GM12878 (cell line): Measurements from ENCODE around the gene TET3. TPM values are rescaled to one million over a fixed set of nuclear protein-coding genes. Genes with fewer than 3 reads are reported as not detected.

Experiments used
- CREM ChIP-seq: IDR thresholded peaks from 2 replicates; pipeline ENCODE4 v1.6.1; 2014; ENCODE audit warnings: antibody characterized with exemption, low read depth
- EED ChIP-seq: sonication (generic); IDR thresholded peaks from 2 replicates; pipeline ENCODE4 v1.6.1; 2016; ENCODE audit warnings: antibody characterized with exemption, low read depth
- FOXK2 ChIP-seq: fragments of 450-650 bp; IDR thresholded peaks from 2 replicates; pipeline ENCODE4 v1.6.1; 2017; ENCODE audit warnings: mild to moderate bottlenecking, moderate library complexity
- HDAC6 ChIP-seq: fragments of 200-600 bp; sonication (generic); IDR thresholded peaks from one replicate; pipeline ENCODE4 v1.8.0; 2017; ENCODE audit warnings: antibody characterized with exemption; ENCODE audit not compliant: unreplicated experiment
- SKIL ChIP-seq: fragments of 450-650 bp; IDR thresholded peaks from 2 replicates; pipeline ENCODE4 v1.6.1; 2017; ENCODE audit warnings: mild to moderate bottlenecking, low read depth, inconsistent platforms; ENCODE audit not compliant: poor library complexity, severe bottlenecking
- SMC3 ChIP-seq: IDR thresholded peaks from 2 replicates; pipeline ENCODE4 v1.6.1; 2011; ENCODE audit warnings: low read length, improper control_type of control experiment, borderline replicate concordance
- SPI1 ChIP-seq: IDR thresholded peaks from 2 replicates; pipeline ENCODE4 v1.6.1; 2011; ENCODE audit warnings: low read depth, mild to moderate bottlenecking, low read length, moderate library complexity, borderline replicate concordance; ENCODE audit not compliant: insufficient read depth
- ZNF384 ChIP-seq: IDR thresholded peaks from 2 replicates; pipeline ENCODE4 v1.6.1; 2012; ENCODE audit warnings: low read depth, mild to moderate bottlenecking, low read length, improper control_type of control experiment, borderline replicate concordance
- polyA plus RNA-seq, 11 experiments: library from polyadenylated mRNA; depleted of rRNA in 4 of 11; unstranded in 6 of 11; stranded (reverse) in 5 of 11; fragments of >200 nt; fragmentation: Nextera tagmentation in 4 of 11; fragmentation: Illumina TruSeq in 1 of 11; extraction: Ambion mirVana in 4 of 11; extraction: Trizol in 1 of 11; gene quantifications; 1 replicate in 1 of 11; 2 replicates in 10 of 11; pipeline versions ENCODE4 v1.2.1 to v1.2.3, GENCODE V29; 2011 to 2016; ENCODE audit warnings: inconsistent platforms in 2 of 11, missing spikeins in 2 of 11, low read depth in 1 of 11
- total RNA-seq, 4 experiments: library from RNA; depleted of rRNA in 3 of 4; stranded (reverse); fragments of >200 nt in 3 of 4; fragmentation: Illumina TruSeq in 1 of 4; extraction: Trizol in 1 of 4; gene quantifications; 2 replicates each; pipeline versions ENCODE4 v1.2.1 to v1.2.3, GENCODE V29; 2013 to 2021
- TF ChIP-seq, protein P1 (sequence below): IDR thresholded peaks from 2 replicates; pipeline ENCODE4 v1.6.1; 2011; ENCODE audit warnings: borderline replicate concordance, low read depth, mild to moderate bottlenecking, moderate library complexity, mixed read lengths, low read length; ENCODE audit not compliant: insufficient read depth; ENCODE audit errors: extremely low read length

Gene TET3
- total and polyA plus RNA-seq, 10 of the 15 experiments (the other 5 are each of a cell fraction or from before 2014, with no cell fraction given) = 0.77 to 25.9 (median 8.5) TPM

GRCh38 chr2:73983322-73984202, 1.1 kb upstream of the TET3 start (continued):
- no peak for TF ChIP-seq HDAC6
- no peak for TF ChIP-seq CREM
- peak; percentile 44; the same call in 1 of the 2 replicates for TF ChIP-seq SPI1
- TF ChIP-seq ZNF384 = 0 out of 2 replicates have a peak, but pooled peaks have one; percentile 10
- TF ChIP-seq SKIL = no peak
- TF ChIP-seq SMC3 = peak; percentile 7; the same call in 1 of the 2 replicates
- no peak for TF ChIP-seq FOXK2
- TF ChIP-seq EED = peak; percentile 10; the same call in 1 of the 2 replicates
- TF ChIP-seq, protein P1, sequence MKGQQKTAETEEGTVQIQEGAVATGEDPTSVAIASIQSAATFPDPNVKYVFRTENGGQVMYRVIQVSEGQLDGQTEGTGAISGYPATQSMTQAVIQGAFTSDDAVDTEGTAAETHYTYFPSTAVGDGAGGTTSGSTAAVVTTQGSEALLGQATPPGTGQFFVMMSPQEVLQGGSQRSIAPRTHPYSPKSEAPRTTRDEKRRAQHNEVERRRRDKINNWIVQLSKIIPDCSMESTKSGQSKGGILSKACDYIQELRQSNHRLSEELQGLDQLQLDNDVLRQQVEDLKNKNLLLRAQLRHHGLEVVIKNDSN = no peak
